Measurements from ENCODE around the gene MYO1D.

DNA sequence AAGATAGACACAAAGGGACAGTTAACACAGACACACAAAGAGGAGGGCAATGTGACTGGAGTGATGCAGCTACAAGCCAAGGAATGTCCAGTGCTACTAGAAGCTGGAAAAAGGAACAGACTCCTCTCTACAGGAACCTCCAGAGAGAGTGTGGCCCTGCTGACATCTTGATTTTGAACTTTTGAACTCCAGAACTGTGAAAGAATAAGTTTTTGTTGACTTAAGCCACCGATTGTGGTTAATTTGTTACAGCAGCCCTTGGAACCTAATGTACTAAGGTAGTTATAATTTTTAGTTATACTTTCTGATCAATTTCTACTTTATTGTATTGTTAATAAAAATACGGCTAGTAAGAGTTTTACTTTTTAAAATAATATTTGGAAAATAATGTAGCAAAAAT, 129.1 kb downstream of the MYO1D start:
- TF ChIP-seq, protein P1, sequence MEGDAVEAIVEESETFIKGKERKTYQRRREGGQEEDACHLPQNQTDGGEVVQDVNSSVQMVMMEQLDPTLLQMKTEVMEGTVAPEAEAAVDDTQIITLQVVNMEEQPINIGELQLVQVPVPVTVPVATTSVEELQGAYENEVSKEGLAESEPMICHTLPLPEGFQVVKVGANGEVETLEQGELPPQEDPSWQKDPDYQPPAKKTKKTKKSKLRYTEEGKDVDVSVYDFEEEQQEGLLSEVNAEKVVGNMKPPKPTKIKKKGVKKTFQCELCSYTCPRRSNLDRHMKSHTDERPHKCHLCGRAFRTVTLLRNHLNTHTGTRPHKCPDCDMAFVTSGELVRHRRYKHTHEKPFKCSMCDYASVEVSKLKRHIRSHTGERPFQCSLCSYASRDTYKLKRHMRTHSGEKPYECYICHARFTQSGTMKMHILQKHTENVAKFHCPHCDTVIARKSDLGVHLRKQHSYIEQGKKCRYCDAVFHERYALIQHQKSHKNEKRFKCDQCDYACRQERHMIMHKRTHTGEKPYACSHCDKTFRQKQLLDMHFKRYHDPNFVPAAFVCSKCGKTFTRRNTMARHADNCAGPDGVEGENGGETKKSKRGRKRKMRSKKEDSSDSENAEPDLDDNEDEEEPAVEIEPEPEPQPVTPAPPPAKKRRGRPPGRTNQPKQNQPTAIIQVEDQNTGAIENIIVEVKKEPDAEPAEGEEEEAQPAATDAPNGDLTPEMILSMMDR (IDR thresholded peaks at IDR 0.05): no peak
- no peak for TF ChIP-seq POLR2A (IDR thresholded peaks at IDR 0.05)
